Left renal cortex interstitium (tissue), 4 donors: ENCODE measurements around the gene HES4. TPM values are rescaled to one million over a fixed set of nuclear protein-coding genes. Genes with fewer than 3 reads are reported as not detected.

Source experiments
- DNase-seq, 4 donors: peaks; one replicate each; pipeline ENCODE4 v3.0.0-alpha.2; 2013; ENCODE audit warnings: low read depth in 4 of 4, low spot score in 2 of 4, missing footprints in 1 of 4
- polyA plus RNA-seq, 4 donors: library from polyadenylated mRNA; unstranded; fragments of 120-200 nt; gene quantifications; one replicate each; pipeline ENCODE4 v1.2.1, GENCODE V29; 2013; ENCODE audit not compliant: insufficient read length in 4 of 4

The HES4 gene
- polyA plus RNA-seq, 4 donors = 15.9 to 41.0 (median 35.2) TPM

GRCh38 chr1:954927-955326, 45.0 kb downstream of the HES4 start:
- DNase-seq = no peak

GRCh38 chr1:953524-954320, 46.2 kb downstream of the HES4 start:
- DNase-seq = no peak

- no peak for DNase-seq
Measured at GRCh38 chr1:952603-953002, 47.3 kb downstream of the HES4 start.

- no peak for DNase-seq
Measured at GRCh38 chr1:952201-952600, 47.7 kb downstream of the HES4 start.

GRCh38 chr1:951364-951763, 48.5 kb downstream of the HES4 start:
- no peak for DNase-seq

GRCh38 chr1:950881-951280, 49.0 kb downstream of the HES4 start:
- no peak for DNase-seq

GRCh38 chr1:950268-950667, 49.6 kb downstream of the HES4 start:
- DNase-seq = no peak

Other genes starting within 250 kb of the HES4 start
- 100 to 1,000 TPM in 2 of 4 donors, 10 to 100 TPM in 2; 44.0 to 107 (median 86.6) TPM for gene SAMD11, start 76.2 kb downstream of the HES4 start, polyA plus RNA-seq
- 10 to 100 TPM; 55.8 to 70.0 (median 64.6) TPM for gene NOC2L, start 40.8 kb downstream of the HES4 start, polyA plus RNA-seq
- gene KLHL17, start 39.5 kb downstream of the HES4 start, polyA plus RNA-seq = 10 to 100 TPM in 2 of 4 donors, 1 to 10 TPM in 2; 7.3 to 18.8 (median 12.1) TPM
- under 1 TPM; 0.13 to 0.70 (median 0.32) TPM for gene PLEKHN1, start 33.6 kb downstream of the HES4 start, polyA plus RNA-seq
- under 1 TPM in 2 of 4 donors, not detected in 2; 0.30 to 0.46 TPM for gene PERM1, start 18.0 kb downstream of the HES4 start, polyA plus RNA-seq
- gene ISG15, start 13.4 kb upstream of the HES4 start, polyA plus RNA-seq = 10 to 100 TPM; 12.8 to 19.8 (median 16.2) TPM
- gene AGRN, start 20.0 kb upstream of the HES4 start, polyA plus RNA-seq = 100 to 1,000 TPM; 176 to 318 (median 282) TPM
- gene RNF223, start 74.2 kb upstream of the HES4 start, polyA plus RNA-seq = under 1 TPM; 0.32 to 0.78 (median 0.69) TPM
- 10 to 100 TPM in 3 of 4 donors, 1 to 10 TPM in 1; 5.5 to 24.1 (median 14.1) TPM for gene C1orf159, start 116.0 kb upstream of the HES4 start, polyA plus RNA-seq
- gene TTLL10, start 173.8 kb upstream of the HES4 start, polyA plus RNA-seq = 1 to 10 TPM in 1 of 4 donors, under 1 TPM in 3; 0.41 to 1.1 (median 0.63) TPM
- under 1 TPM; 0.29 to 0.79 (median 0.53) TPM for gene TNFRSF18, start 206.5 kb upstream of the HES4 start, polyA plus RNA-seq
- 1 to 10 TPM; 1.7 to 3.1 (median 2.0) TPM for gene TNFRSF4, start 214.1 kb upstream of the HES4 start, polyA plus RNA-seq
- gene SDF4, start 231.9 kb upstream of the HES4 start, polyA plus RNA-seq = 100 to 1,000 TPM; 115 to 144 (median 130) TPM
- 10 to 100 TPM; 19.8 to 24.4 (median 21.4) TPM for gene B3GALT6, start 232.1 kb upstream of the HES4 start, polyA plus RNA-seq
- gene C1QTNF12, start 246.6 kb upstream of the HES4 start, polyA plus RNA-seq = 10 to 100 TPM in 3 of 4 donors, 1 to 10 TPM in 1; 7.2 to 17.3 (median 14.9) TPM